Thyroid gland (tissue), 4 donors: ENCODE data around the gene ARMC2. TPM values are rescaled to one million over a fixed set of nuclear protein-coding genes. Genes with fewer than 3 reads are reported as not detected.
"Not testable (repeated sequence)": the region's sequence is repeated elsewhere in the genome, so short reads cannot be mapped to it uniquely, and the experiment has no call there.

Experiments
- DNase-seq, 2 donors: peaks; one replicate each; pipeline ENCODE4 v3.0.0-alpha.2; 2019
- H3K27ac ChIP-seq, 3 donors: fragments of 200-600 bp; sonication (generic); 1 replicate in 2 of 3; 2 replicates in 1 of 3; pipeline ENCODE4 v1.5.1; 2016 to 2019; ENCODE audit warnings: mild to moderate bottlenecking in 1 of 3, moderate library complexity in 1 of 3
- H3K27me3 ChIP-seq: fragments of 200-600 bp; sonication (generic); one replicate; pipeline ENCODE4 v1.5.1; 2019
- H3K36me3 ChIP-seq, 2 donors: fragments of 200-600 bp; sonication (generic); one replicate each; pipeline ENCODE4 v1.5.1; 2016 to 2019
- H3K4me1 ChIP-seq, 2 donors: fragments of 200-600 bp; sonication (generic); one replicate each; pipeline ENCODE4 v1.5.1; 2017 to 2019
- H3K4me3 ChIP-seq, 3 donors: fragments of 200-600 bp; sonication (generic); replicated peaks in 1 of 3; 1 replicate in 2 of 3; 2 replicates in 1 of 3; pipeline ENCODE4 v1.5.1; 2016; ENCODE audit warnings: mild to moderate bottlenecking in 1 of 3
- H3K9me3 ChIP-seq: fragments of 200-600 bp; sonication (generic); one replicate; pipeline ENCODE4 v1.5.1; 2017
- CTCF ChIP-seq, 6 experiments: fragments of 200-600 bp in 3 of 6; fragments of 450-650 bp in 3 of 6; sonication (generic) in 3 of 6; IDR thresholded peaks; one replicate each; pipeline ENCODE4 v1.5.1; 2016 to 2019; ENCODE audit warnings: antibody characterized with exemption in 6 of 6, mild to moderate bottlenecking in 2 of 6, inconsistent platforms in 1 of 6, moderate library complexity in 1 of 6
- POLR2A ChIP-seq, 2 donors: fragments of 450-650 bp; IDR thresholded peaks; one replicate each; pipeline ENCODE4 v1.6.1; 2017; ENCODE audit warnings: antibody characterized with exemption in 2 of 2, mild to moderate bottlenecking in 2 of 2, moderate library complexity in 1 of 2
- WGBS, 2 donors: methylation state at CpG; one replicate each; pipeline ENCODE4 v1.1.5; 2017; 5-methylcytosine and 5-hydroxymethylcytosine counted together
- intact Hi-C: fragments of 100-400 bp; cut with DNase I; formaldehyde crosslinking; loops from one replicate; pipeline ENCODE4 v1.15.1; 2023
- total RNA-seq, 4 donors: library from RNA; depleted of rRNA; stranded (reverse); fragments of >200 nt; gene quantifications; one replicate each; pipeline ENCODE4 v1.2.3, GENCODE V29; 2016

The ARMC2 gene
- total RNA-seq, 4 donors from 2014 or later = 5.2 to 9.3 (median 6.9) TPM

GRCh38 chr6:108928650-108929049 is 80.4 kb downstream of the ARMC2 start:
- no peaks in the 10 kb centered on the region for H3K36me3 ChIP-seq
- intact Hi-C loops = no loop called here
- TF ChIP-seq CTCF (IDR thresholded peaks at IDR 0.05) (no peak), POLR2A (IDR thresholded peaks at IDR 0.05) (no peak)
- H3K9me3 ChIP-seq = no peaks in the 10 kb centered on the region
- H3K27me3 ChIP-seq = no peaks in the 10 kb centered on the region
- DNase-seq = no peak
- H3K27ac ChIP-seq = no peak overlapping the region
- H3K4me1 ChIP-seq = no peaks in the 10 kb centered on the region
- 93% methylated on average over 4 of the region's 4 CpGs for WGBS, 2 donors
- no peak overlapping the region for H3K4me3 ChIP-seq

DNA sequence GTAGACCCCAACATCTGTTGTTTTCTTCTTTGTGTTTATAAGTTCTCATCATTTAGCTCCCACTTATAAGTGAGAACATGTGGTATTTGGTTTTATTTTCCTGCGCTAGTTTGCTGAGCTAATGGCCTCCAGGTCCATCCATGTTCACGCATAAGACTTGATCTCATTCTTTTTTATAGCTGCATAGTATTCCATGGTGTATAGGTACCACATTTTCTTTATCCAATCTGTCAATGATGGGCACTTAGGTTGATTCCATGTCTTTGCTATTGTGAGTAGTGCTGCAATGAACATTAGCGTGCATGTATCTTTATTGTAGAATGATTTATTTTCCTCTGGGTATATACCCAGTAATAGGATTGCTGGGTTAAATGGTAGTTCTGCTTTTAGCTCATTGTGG is 82.9 kb downstream of the ARMC2 start:
- 98% methylated on average over 3 of the region's 3 CpGs for WGBS, 2 donors
- H3K4me3 ChIP-seq, H3K27me3 ChIP-seq, H3K4me1 ChIP-seq, DNase-seq, H3K9me3 ChIP-seq, H3K36me3 ChIP-seq, intact Hi-C loops, H3K27ac ChIP-seq: not testable (repeated sequence)

- Histone ChIP-seq H3K27ac (no peak overlapping the region), H3K4me3 (no peak overlapping the region), H3K27me3 (no peaks in the 10 kb centered on the region), H3K4me1 (peaks cover 0 to 4% of the 10 kb centered on the region in 2 donors), H3K36me3 (no peaks in the 10 kb centered on the region), H3K9me3 (no peaks in the 10 kb centered on the region)
- TF ChIP-seq CTCF (IDR thresholded peaks at IDR 0.05) (no peak), POLR2A (IDR thresholded peaks at IDR 0.05) (no peak)
- no peak for DNase-seq
- 96 to 100% methylated on average over 1 of the region's 1 CpG for WGBS, 2 donors
- intact Hi-C loops = no loop called here
Measured at GRCh38 chr6:108937170-108937569, 88.9 kb downstream of the ARMC2 start.

- Histone ChIP-seq H3K4me1 (peaks cover 25 to 30% of the 10 kb centered on the region in 2 donors), H3K4me3 (no peak overlapping the region), H3K27ac (no peak overlapping the region), H3K27me3 (no peaks in the 10 kb centered on the region), H3K36me3 (no peaks in the 10 kb centered on the region), H3K9me3 (no peaks in the 10 kb centered on the region)
- intact Hi-C loops = no loop called here
- WGBS, 2 donors = 95 to 97% methylated on average over 5 of the region's 5 CpGs
- TF ChIP-seq POLR2A (IDR thresholded peaks at IDR 0.05) (no peak), CTCF (IDR thresholded peaks at IDR 0.05) (no peak)
- no peak for DNase-seq
Measured at GRCh38 chr6:108940741-108941140, 92.5 kb downstream of the ARMC2 start.

- intact Hi-C loops = no loop called here
- H3K4me3 ChIP-seq = no peak overlapping the region
- no peak for TF ChIP-seq POLR2A (IDR thresholded peaks at IDR 0.05)
- H3K9me3 ChIP-seq = no peaks in the 10 kb centered on the region
- 96% methylated on average over 1 of the region's 1 CpG for WGBS, 2 donors
- H3K27me3 ChIP-seq = no peaks in the 10 kb centered on the region
- no peak for DNase-seq
- H3K4me1 ChIP-seq = peaks cover 30 to 35% of the 10 kb centered on the region in 2 donors
- no peaks in the 10 kb centered on the region for H3K36me3 ChIP-seq
- H3K27ac ChIP-seq = no peak overlapping the region
Measured at GRCh38 chr6:108941281-108941680, 93.1 kb downstream of the ARMC2 start.

- DNase-seq = no peak
- intact Hi-C loops = no loop called here
- Histone ChIP-seq H3K4me3 (no peak overlapping the region), H3K27ac (no peak overlapping the region), H3K4me1 (peaks cover 36 to 41% of the 10 kb centered on the region in 2 donors), H3K27me3 (no peaks in the 10 kb centered on the region), H3K36me3 (no peaks in the 10 kb centered on the region), H3K9me3 (no peaks in the 10 kb centered on the region)
- no peak for TF ChIP-seq POLR2A (IDR thresholded peaks at IDR 0.05)
- no peak for TF ChIP-seq CTCF (IDR thresholded peaks at IDR 0.05)
- WGBS, 2 donors = 69 to 84% methylated on average over 2 of the region's 2 CpGs
Measured at GRCh38 chr6:108941859-108942258, 93.6 kb downstream of the ARMC2 start.
